GM18505 (cell line): ENCODE results near the gene C17orf78.
A peak's percentile ranks its signal among the peaks of the same experiment; 100 is the strongest.
"Not testable (repeated sequence)": the region's sequence is repeated elsewhere in the genome, so short reads cannot be mapped to it uniquely, and the experiment has no call there.

Experiments used
- ATAC-seq: cut with Tn5 transposase; IDR thresholded peaks from one replicate; pipeline ENCODE4 v1.9.1; 2021; ENCODE audit not compliant: unreplicated experiment
- POLR2A ChIP-seq: IDR thresholded peaks from 4 replicates; pipeline ENCODE4 v1.6.1; 2011; ENCODE audit warnings: borderline replicate concordance; ENCODE audit not compliant: insufficient read depth, insufficient read length; ENCODE audit errors: extremely low read depth

Gene C17orf78

DNA sequence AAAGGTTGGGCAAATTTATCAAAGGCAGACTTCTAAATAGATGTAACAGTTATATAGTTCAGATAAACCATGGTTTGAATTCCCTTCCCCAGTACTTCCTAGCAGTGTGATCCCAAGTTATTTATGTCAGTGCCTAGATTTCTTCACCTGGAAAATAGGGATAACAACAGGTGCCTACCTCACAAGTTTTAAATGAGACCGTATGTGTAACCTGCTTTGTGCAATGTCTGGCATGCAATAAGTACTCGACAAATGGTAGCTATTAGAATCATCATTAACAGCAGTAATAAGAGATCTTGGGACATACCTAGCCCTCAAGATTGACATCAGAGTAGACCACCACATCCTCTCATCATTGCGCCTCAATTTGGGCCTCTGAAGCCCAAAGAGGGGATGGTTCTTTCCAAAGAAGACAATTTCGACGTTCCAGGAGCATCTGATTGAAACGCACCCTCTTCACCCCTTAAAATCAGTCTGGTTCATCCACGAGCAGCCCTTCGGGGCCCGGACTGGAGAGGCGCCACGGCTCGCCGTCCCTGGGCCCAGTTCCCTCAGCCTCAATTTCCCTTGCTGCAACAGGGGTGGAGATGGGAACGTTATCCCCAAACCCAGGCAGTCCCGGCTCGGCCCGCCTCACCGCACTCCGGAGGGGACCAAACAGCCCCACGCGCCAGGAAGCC lies 30.3 kb downstream of the C17orf78 start:
- ATAC-seq = peak; percentile 35
- TF ChIP-seq POLR2A = no peak

GRCh38 chr17:37406635-37407461 lies 31.1 kb downstream of the C17orf78 start, which contains the start of the genes ACACA and TADA2A:
Gene ACACA (minus strand): TSS chr17:37406836. CDS start chr17:37406299, 537 bp downstream.
Gene TADA2A (plus strand): TSS chr17:37406886. CDS start chr17:37411366, 4,480 bp downstream.
- TF ChIP-seq POLR2A = peak; percentile 80
- ATAC-seq = peak; percentile 58

- ATAC-seq = not testable (repeated sequence)
Observed at GRCh38 chr17:37408145-37408479, 32.3 kb downstream of the C17orf78 start.

DNA sequence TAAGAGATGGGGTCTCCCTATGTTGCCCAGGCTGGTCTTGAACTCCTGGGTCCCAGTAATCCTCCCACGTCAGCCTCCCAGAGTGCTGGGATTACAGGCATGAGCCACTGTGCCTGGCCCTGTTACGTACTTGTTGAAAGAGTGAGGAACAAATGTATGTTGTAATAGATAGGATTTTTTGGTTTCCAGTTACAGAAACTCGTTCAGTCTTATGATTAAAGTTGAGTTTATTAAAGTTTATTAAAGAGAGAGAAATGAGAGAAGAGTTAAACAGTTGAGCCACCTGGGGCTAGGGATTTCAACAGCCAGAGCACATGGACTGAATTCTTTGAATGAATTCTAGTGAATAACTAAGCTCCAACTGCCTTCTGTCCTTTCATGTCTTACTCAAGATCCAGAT lies 34.6 kb downstream of the C17orf78 start:
- ATAC-seq = no peak

GRCh38 chr17:37413875-37414519 lies 38.2 kb downstream of the C17orf78 start:
- TF ChIP-seq POLR2A = no peak
- ATAC-seq = no peak

More for the DNA sequence above, 34.6 kb downstream of the C17orf78 start:
- no peak for TF ChIP-seq POLR2A

GRCh38 chr17:37417852-37418251 lies 42.1 kb downstream of the C17orf78 start:
- TF ChIP-seq POLR2A = no peak

GRCh38 chr17:37422971-37423625 lies 47.3 kb downstream of the C17orf78 start:
- no peak for ATAC-seq
- no peak for TF ChIP-seq POLR2A

More at GRCh38 chr17:37417852-37418251, 42.1 kb downstream of the C17orf78 start:
- ATAC-seq = no peak

DNA sequence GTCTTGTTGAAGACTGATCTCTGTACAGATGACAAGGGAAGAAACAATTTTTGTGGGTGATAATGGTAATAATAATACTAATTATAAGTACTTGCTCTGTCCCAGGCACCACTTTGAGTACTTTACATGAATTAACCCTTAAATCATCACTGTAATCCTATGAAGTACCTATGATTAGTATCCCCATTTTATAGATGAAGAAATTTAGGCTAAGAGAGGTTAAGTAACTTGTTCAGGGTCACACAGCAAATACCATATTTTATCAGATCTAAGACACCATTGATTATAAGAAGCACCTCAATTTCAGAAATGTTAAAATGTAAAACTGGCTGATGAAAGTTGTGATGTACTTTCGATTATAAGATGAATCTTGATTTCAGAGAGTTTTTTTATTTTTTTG lies 49.5 kb downstream of the C17orf78 start:
- ATAC-seq = no peak
- TF ChIP-seq POLR2A = no peak

DNA sequence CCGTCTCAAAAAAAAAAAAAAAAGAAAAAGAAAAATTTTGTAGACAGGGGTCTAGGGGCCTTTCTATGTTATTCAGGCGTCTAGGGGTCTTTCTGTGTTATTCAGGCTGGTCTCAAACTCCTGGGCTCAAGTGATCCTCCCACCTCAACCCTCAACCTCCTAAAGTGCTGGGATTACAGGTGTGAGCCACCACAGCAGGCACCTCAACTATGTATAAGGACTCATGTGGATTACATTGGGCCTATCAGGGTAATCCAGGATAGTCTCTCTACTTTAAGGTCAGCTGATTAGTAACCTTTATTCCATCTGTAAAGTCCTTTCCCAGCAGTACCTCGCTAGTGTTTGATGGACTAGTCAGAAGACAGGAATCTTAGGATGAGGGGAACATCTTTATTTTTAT lies 53.3 kb downstream of the C17orf78 start:
- ATAC-seq = no peak
- TF ChIP-seq POLR2A = no peak

GRCh38 chr17:37429453-37429852 lies 53.7 kb downstream of the C17orf78 start:
- no peak for TF ChIP-seq POLR2A
- no peak for ATAC-seq

GRCh38 chr17:37430051-37430627 lies 54.4 kb downstream of the C17orf78 start:
- no peak for ATAC-seq
- no peak for TF ChIP-seq POLR2A

GRCh38 chr17:37432671-37433070 lies 56.9 kb downstream of the C17orf78 start:
- no peak for ATAC-seq
- TF ChIP-seq POLR2A = no peak

DNA sequence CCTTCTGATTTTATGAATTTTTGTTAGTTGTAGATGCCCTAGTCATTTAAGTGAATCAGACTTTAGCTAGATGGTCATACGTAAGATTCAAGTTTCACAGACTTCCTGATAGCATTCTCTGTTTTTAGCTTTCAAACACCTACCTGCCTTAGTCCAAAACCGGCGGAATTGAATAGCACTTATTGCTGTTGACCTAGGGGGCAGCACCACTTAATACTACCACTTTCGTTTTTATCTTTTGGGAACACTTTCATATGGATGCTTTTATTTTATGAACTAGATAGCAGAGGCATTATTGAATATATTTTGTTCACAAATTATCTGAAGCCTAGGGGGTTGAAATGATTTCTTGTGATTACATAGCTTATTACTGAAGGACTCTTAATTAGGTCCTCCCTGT lies 62.4 kb downstream of the C17orf78 start:
- no peak for TF ChIP-seq POLR2A
- ATAC-seq = no peak

DNA sequence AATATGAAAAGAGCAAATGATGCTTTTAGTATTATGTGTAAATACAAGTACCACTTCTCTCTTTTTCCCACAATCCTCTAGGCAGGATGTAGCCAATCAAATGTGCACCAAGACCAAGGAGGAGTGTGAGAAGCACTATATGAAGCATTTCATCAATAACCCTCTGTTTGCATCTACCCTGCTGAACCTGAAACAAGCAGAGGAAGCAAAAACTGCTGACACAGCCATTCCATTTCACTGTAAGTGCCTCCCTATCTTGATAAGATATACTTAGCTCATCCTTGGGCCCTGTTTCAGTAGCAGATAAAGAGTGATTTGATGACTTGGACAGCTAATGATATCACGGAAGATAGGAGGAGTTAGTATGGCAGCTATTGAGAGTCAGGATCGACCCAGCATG lies 64.6 kb downstream of the C17orf78 start:
- no peak for ATAC-seq
- no peak for TF ChIP-seq POLR2A

GRCh38 chr17:37441369-37442014 lies 65.7 kb downstream of the C17orf78 start:
- not testable (repeated sequence) for ATAC-seq
